Naive thymus-derived CD8-positive, alpha-beta T cell (primary cell): ENCODE data around the gene JPT1. TPM values are rescaled to one million over a fixed set of nuclear protein-coding genes. Genes with fewer than 3 reads are reported as not detected.

Experiments used
- ATAC-seq, 2 donors: fragments of 150-1000 bp; cut with Tn5 transposase in 1 of 2; sonication (Bioruptor Pico), chemical (Tn5 transposase) in 1 of 2; 1 replicate in 1 of 2; 2 replicates in 1 of 2; pipeline ENCODE4 v1.10.0; 2021; ENCODE audit warnings: mild to moderate bottlenecking in 2 of 2, moderate library complexity in 2 of 2
- POLR2A ChIA-PET: fragments of 350-600 bp; sonication (Branson Sonifier 250); formaldehyde crosslinking; loops from one replicate; lab custom pipeline; 2021; ENCODE audit warnings: antibody characterized with exemption; lab: Charles Lee
- DNase-seq, 10 donors: peaks; one replicate each; pipeline versions ENCODE4 v3.0.0 to v3.0.0-alpha.2; 2020 to 2022
- H3K27ac Mint-ChIP-seq, 10 donors: one replicate each; pipeline ENCODE4 v1.8.0; 2020 to 2022; ENCODE audit warnings: mild to moderate bottlenecking in 10 of 10, mixed read lengths in 10 of 10, moderate library complexity in 4 of 10, inconsistent platforms in 1 of 10
- H3K27me3 Mint-ChIP-seq, 5 donors: one replicate each; pipeline ENCODE4 v1.8.0; 2021 to 2022; ENCODE audit warnings: mixed read lengths in 5 of 5
- H3K36me3 Mint-ChIP-seq, 3 donors: one replicate each; pipeline ENCODE4 v1.8.0; 2020 to 2022; ENCODE audit warnings: mixed read lengths in 3 of 3, mild to moderate bottlenecking in 2 of 3, inconsistent platforms in 1 of 3
- H3K4me1 Mint-ChIP-seq, 4 donors: one replicate each; pipeline ENCODE4 v1.8.0; 2021 to 2022; ENCODE audit warnings: mixed read lengths in 4 of 4
- H3K4me3 Mint-ChIP-seq, 10 donors: one replicate each; pipeline ENCODE4 v1.8.0; 2020 to 2022; ENCODE audit warnings: mild to moderate bottlenecking in 10 of 10, mixed read lengths in 10 of 10, moderate library complexity in 6 of 10, inconsistent platforms in 1 of 10
- H3K9me3 Mint-ChIP-seq, 9 donors: one replicate each; pipeline ENCODE4 v1.8.0; 2020 to 2022; ENCODE audit warnings: mixed read lengths in 9 of 9, mild to moderate bottlenecking in 3 of 9, inconsistent platforms in 1 of 9, moderate library complexity in 1 of 9
- polyA plus RNA-seq, 3 donors: library from polyadenylated mRNA; unstranded; fragments of 300-500 nt; fragmentation: Illumina TruSeq; gene quantifications; one replicate each; pipeline ENCODE4 v1.2.3, GENCODE V29; 2021
- total RNA-seq, 8 experiments: library from RNA in 2 of 8; stranded (reverse) in 2 of 8; gene quantifications; one replicate each; pipeline ENCODE4 v1.2.3 and lab custom pipeline; 2021 to 2026

The JPT1 gene
- total and polyA plus RNA-seq, 5 experiments from 2014 or later = 25.6 to 76.6 (median 68.6) TPM

GRCh38 chr17:75086496-75087181, 67.7 kb downstream of the JPT1 start:
- no peaks in the 10 kb centered on the region for H3K36me3 Mint-ChIP-seq
- peaks cover 32 to 61% (median 54%) of the 10 kb centered on the region in 4 donors for H3K4me1 Mint-ChIP-seq
- no peak for DNase-seq
- no peak for ATAC-seq
- H3K27me3 Mint-ChIP-seq = no peaks in the 10 kb centered on the region
- peak overlapping the region; percentile 52 to 90 (median 80) for H3K4me3 Mint-ChIP-seq
- POLR2A ChIA-PET = interaction anchor here (1.2 to 3.1 kb wide), 2 partner anchors 10 to 204 kb away, joined by 3 to 21 read pairs; no protein-coding TSS in a partner anchor
- peak overlapping the region; percentile 50 to 93 (median 79) for H3K27ac Mint-ChIP-seq
- H3K9me3 Mint-ChIP-seq = no peaks in the 10 kb centered on the region

Other genes with a start within 250 kb of the JPT1 start
- gene USH1G, start 231.3 kb downstream of the JPT1 start, total RNA-seq = not detected
- not detected for gene USH1G, start 231.3 kb downstream of the JPT1 start, polyA plus RNA-seq
- not detected for gene OTOP2, start 230.2 kb downstream of the JPT1 start, total RNA-seq
- gene OTOP2, start 230.2 kb downstream of the JPT1 start, polyA plus RNA-seq = not detected
- gene OTOP3, start 218.6 kb downstream of the JPT1 start, total RNA-seq = not detected
- not detected for gene OTOP3, start 218.6 kb downstream of the JPT1 start, polyA plus RNA-seq
- 10 to 100 TPM in 1 of 2 experiments, 1 to 10 TPM in 1; 9.5 to 15.0 TPM for gene HID1, start 181.8 kb downstream of the JPT1 start, total RNA-seq
- 1 to 10 TPM; 4.2 to 6.9 (median 4.7) TPM for gene HID1, start 181.8 kb downstream of the JPT1 start, polyA plus RNA-seq
- under 1 TPM; 0.10 to 0.11 TPM for gene CDR2L, start 166.9 kb downstream of the JPT1 start, total RNA-seq
- not detected for gene CDR2L, start 166.9 kb downstream of the JPT1 start, polyA plus RNA-seq
- 10 to 100 TPM; 23.9 to 29.4 TPM for gene MRPL58, start 141.8 kb downstream of the JPT1 start, total RNA-seq
- 10 to 100 TPM; 44.9 to 58.1 (median 53.6) TPM for gene MRPL58, start 141.8 kb downstream of the JPT1 start, polyA plus RNA-seq
- 100 to 1,000 TPM; 149 to 160 TPM for gene ATP5PD, start 107.5 kb downstream of the JPT1 start, total RNA-seq
- 100 to 1,000 TPM; 406 to 455 (median 449) TPM for gene ATP5PD, start 107.5 kb downstream of the JPT1 start, polyA plus RNA-seq
- 10 to 100 TPM; 25.0 to 28.6 TPM for gene KCTD2, start 107.3 kb downstream of the JPT1 start, total RNA-seq
- 10 to 100 TPM in 1 of 3 donors, 1 to 10 TPM in 2; 6.8 to 10.9 (median 7.8) TPM for gene KCTD2, start 107.3 kb downstream of the JPT1 start, polyA plus RNA-seq
- 10 to 100 TPM; 14.2 to 14.8 TPM for gene SLC16A5, start 66.6 kb downstream of the JPT1 start, total RNA-seq
- gene SLC16A5, start 66.6 kb downstream of the JPT1 start, polyA plus RNA-seq = 1 to 10 TPM; 1.4 to 4.1 (median 3.1) TPM
- 10 to 100 TPM; 15.6 to 16.7 TPM for gene ARMC7, start 44.5 kb downstream of the JPT1 start, total RNA-seq
- 1 to 10 TPM; 2.7 to 3.3 (median 2.9) TPM for gene ARMC7, start 44.5 kb downstream of the JPT1 start, polyA plus RNA-seq
- 10 to 100 TPM; 52.8 to 66.6 TPM for gene NT5C, start 22.8 kb downstream of the JPT1 start, total RNA-seq
- gene NT5C, start 22.8 kb downstream of the JPT1 start, polyA plus RNA-seq = 10 to 100 TPM; 46.0 to 53.6 (median 50.6) TPM
- 100 to 1,000 TPM; 250 to 255 TPM for gene SUMO2, start 28.4 kb upstream of the JPT1 start, total RNA-seq
- gene SUMO2, start 28.4 kb upstream of the JPT1 start, polyA plus RNA-seq = 100 to 1,000 TPM; 293 to 381 (median 325) TPM
- gene NUP85, start 51.2 kb upstream of the JPT1 start, total RNA-seq = 100 to 1,000 TPM; 150 to 155 TPM
- 10 to 100 TPM; 17.3 to 39.4 (median 21.4) TPM for gene NUP85, start 51.2 kb upstream of the JPT1 start, polyA plus RNA-seq
- 100 to 1,000 TPM; 105 to 107 TPM for gene GGA3, start 107.1 kb upstream of the JPT1 start, total RNA-seq
- 10 to 100 TPM in 2 of 3 donors, 1 to 10 TPM in 1; 6.2 to 20.1 (median 14.7) TPM for gene GGA3, start 107.1 kb upstream of the JPT1 start, polyA plus RNA-seq
- gene MRPS7, start 107.4 kb upstream of the JPT1 start, total RNA-seq = 10 to 100 TPM; 40.5 to 41.1 TPM
- gene MRPS7, start 107.4 kb upstream of the JPT1 start, polyA plus RNA-seq = 100 to 1,000 TPM; 113 to 132 (median 122) TPM
- gene MIF4GD, start 116.7 kb upstream of the JPT1 start, total RNA-seq = 10 to 100 TPM; 37.3 to 39.4 TPM
- gene MIF4GD, start 116.7 kb upstream of the JPT1 start, polyA plus RNA-seq = 10 to 100 TPM; 76.2 to 96.6 (median 90.5) TPM
- 10 to 100 TPM; 20.5 to 22.5 TPM for gene SLC25A19, start 134.9 kb upstream of the JPT1 start, total RNA-seq
- 10 to 100 TPM; 11.2 to 15.4 (median 13.3) TPM for gene SLC25A19, start 134.9 kb upstream of the JPT1 start, polyA plus RNA-seq